HCT116 (cell line): Measurements from ENCODE around the gene LRSAM1. TPM values are rescaled to one million over a fixed set of nuclear protein-coding genes. Genes with fewer than 3 reads are reported as not detected.

Experiments
- ATAC-seq: fragments of 200-7000 bp; cut with Tn5 transposase; 2 replicates; pipeline ENCODE4 v1.9.1; 2020; ENCODE audit warnings: mild to moderate bottlenecking, moderate library complexity
- BruUV-seq: library from RNA; stranded (reverse); fragments of 400-500 nt; replicated peaks from 2 replicates; lab custom pipeline; 2021; lab: Mats Ljungman, UMichigan
- CTCF ChIA-PET: fragments of 300-600 bp; sonication (Branson Sonifier 250); formaldehyde crosslinking; loops from one replicate; lab custom pipeline; 2021; ENCODE audit warnings: antibody characterized with exemption; lab: Charles Lee
- POLR2A ChIA-PET: fragments of 300-600, 350-600 bp; sonication (Branson Sonifier 250); formaldehyde crosslinking; loops from one replicate; lab custom pipeline; 2021; ENCODE audit warnings: antibody characterized with exemption; lab: Charles Lee
- RAD21 ChIA-PET, 2 experiments: fragments of 300-600 bp; sonication (Branson Sonifier 250); formaldehyde crosslinking; loops; one replicate each; lab custom pipeline; 2023; ENCODE audit warnings: low total read pairs in 2 of 2; ENCODE audit not compliant: uncharacterized antibody in 2 of 2, unreplicated experiment in 2 of 2, low non-redundant PET in 1 of 2; lab: Charles Lee
- DNase-seq: peaks from one replicate; pipeline ENCODE4 v3.0.0-alpha.2; 2010; ENCODE audit warnings: low read depth, low spot score
- H2AFZ ChIP-seq: fragments of 200-600 bp; shearing (Covaris generic), sonication (generic); 2 replicates; pipeline ENCODE4 v1.6.1; 2017; ENCODE audit warnings: low read depth, mixed run types, mixed read lengths, antibody characterized with exemption, low read length; ENCODE audit not compliant: poor library complexity, severe bottlenecking
- H3K27ac ChIP-seq: 2 replicates; pipeline ENCODE4 v1.5.1; 2012; ENCODE audit warnings: low read depth, low read length
- H3K27me3 ChIP-seq: fragments of 200-600 bp; sonication (generic); 2 replicates; pipeline ENCODE4 v1.6.1; 2016; ENCODE audit warnings: mixed run types, low read length, mixed read lengths; ENCODE audit not compliant: insufficient read depth
- H3K36me3 ChIP-seq, 2 experiments: fragments of 200-500 bp in 1 of 2; fragments of 200-600 bp in 1 of 2; sonication (Bioruptor generic) in 1 of 2; sonication (generic) in 1 of 2; 2 replicates each; pipeline versions ENCODE4 v1.5.1 to v1.6.1; 2014 to 2016; ENCODE audit warnings: low read length in 2 of 2, inconsistent platforms in 1 of 2, mixed read lengths in 1 of 2, mixed run types in 1 of 2; ENCODE audit not compliant: insufficient read depth in 2 of 2, control insufficient read depth in 1 of 2
- H3K4me1 ChIP-seq, 2 experiments: fragments of 200-600 bp in 1 of 2; sonication (generic) in 1 of 2; 2 replicates each; pipeline versions ENCODE4 v1.5.1 to v1.6.1; 2012 to 2017; ENCODE audit warnings: low read length in 2 of 2, inconsistent platforms in 1 of 2, mild to moderate bottlenecking in 1 of 2, mixed read lengths in 1 of 2, mixed run types in 1 of 2, moderate library complexity in 1 of 2; ENCODE audit not compliant: insufficient read depth in 2 of 2, control insufficient read depth in 1 of 2
- H3K4me2 ChIP-seq: fragments of 200-600 bp; sonication (generic); 2 replicates; pipeline ENCODE4 v1.6.1; 2017; ENCODE audit warnings: mixed run types, low read length, mixed read lengths
- H3K4me3 ChIP-seq, 2 experiments: fragments of 200-600 bp in 1 of 2; sonication (generic) in 1 of 2; replicated peaks in 1 of 2; 2 replicates each; pipeline ENCODE4 v1.5.1; 2011 to 2016; ENCODE audit warnings: low read length in 2 of 2, control low read depth in 1 of 2, low read depth in 1 of 2, mild to moderate bottlenecking in 1 of 2, mixed read lengths in 1 of 2, mixed run types in 1 of 2
- H3K79me2 ChIP-seq: fragments of 200-600 bp; sonication (generic); 2 replicates; pipeline ENCODE4 v1.6.1; 2017; ENCODE audit warnings: mild to moderate bottlenecking, mixed run types, low read length, moderate library complexity, mixed read lengths; ENCODE audit not compliant: insufficient read depth
- H3K9ac ChIP-seq: fragments of 200-600 bp; sonication (generic); 2 replicates; pipeline ENCODE4 v1.6.1; 2016; ENCODE audit warnings: low read length, mixed read lengths
- H3K9me2 ChIP-seq: fragments of 200-600 bp; sonication (generic), shearing (Covaris generic); 2 replicates; pipeline ENCODE4 v1.6.1; 2017; ENCODE audit warnings: mixed run types, mild to moderate bottlenecking, moderate library complexity; ENCODE audit not compliant: insufficient read depth
- H3K9me3 ChIP-seq, 2 experiments: fragments of 200-500 bp in 1 of 2; fragments of 200-600 bp in 1 of 2; sonication (Bioruptor generic) in 1 of 2; sonication (generic) in 1 of 2; 2 replicates each; pipeline ENCODE4 v1.6.1; 2014 to 2017; ENCODE audit warnings: low read length in 2 of 2, mixed read lengths in 2 of 2, inconsistent platforms in 1 of 2, low read depth in 1 of 2, mild to moderate bottlenecking in 1 of 2, mixed run types in 1 of 2, moderate library complexity in 1 of 2; ENCODE audit not compliant: control insufficient read depth in 1 of 2, insufficient read depth in 1 of 2
- H4K20me1 ChIP-seq: fragments of 200-600 bp; sonication (generic), shearing (Covaris generic); 2 replicates; pipeline ENCODE4 v1.6.1; 2017; ENCODE audit warnings: mixed run types, mild to moderate bottlenecking, moderate library complexity; ENCODE audit not compliant: insufficient read depth
- REST ChIP-seq: IDR thresholded peaks from 2 replicates; pipeline ENCODE4 v1.6.1; 2012; ENCODE audit warnings: low read depth
- SIN3A ChIP-seq: IDR thresholded peaks from 2 replicates; pipeline ENCODE4 v1.6.1; 2012; ENCODE audit warnings: low read depth
- SRF ChIP-seq: IDR thresholded peaks from 2 replicates; pipeline ENCODE4 v1.6.1; 2012; ENCODE audit warnings: low read depth
- TCF7L2 ChIP-seq: IDR thresholded peaks from 2 replicates; pipeline ENCODE4 v1.7.0; 2011; ENCODE audit warnings: borderline replicate concordance, inconsistent platforms; ENCODE audit not compliant: insufficient read depth, insufficient read length; ENCODE audit errors: extremely low read depth
- ZFX ChIP-seq: fragments of 450-650 bp; IDR thresholded peaks from 2 replicates; pipeline ENCODE4 v1.6.1; 2017
- intact Hi-C: fragments of 100-400 bp; cut with micrococcal nuclease; formaldehyde crosslinking; loops from 2 replicates; pipeline ENCODE4 v1.10.0; 2022
- total RNA-seq: library from RNA; stranded (reverse); gene quantifications from one replicate; pipeline ENCODE4 v1.2.1, GENCODE V29; 2021; ENCODE audit not compliant: unreplicated experiment

Gene LRSAM1
- total RNA-seq, 1 experiment from 2014 or later, result 25.9 TPM

- TF ChIP-seq REST, result no peak; the same call in 1 of the 2 replicates
- TF ChIP-seq SRF, result peak; percentile 90
- TF ChIP-seq SIN3A, result peak; percentile 60
- TF ChIP-seq, all 23 proteins: peak for 9
Observed at GRCh38 chr9:127423934-127424675, 27.2 kb upstream of the LRSAM1 start, which contains the start of gene ZNF79 (continued).

- no peaks in the 10 kb centered on the region for H3K27me3 ChIP-seq
- BruUV-seq, result TSS peak; percentile 71
- TF ChIP-seq TCF7L2 (no peak), ZFX (peak; percentile 41; the same call in 1 of the 2 replicates)
- H3K9me2 ChIP-seq, result no peaks in the 10 kb centered on the region
- ChIA-PET RAD21 (no interaction called here), CTCF (interaction anchor here (1.0 to 1.6 kb wide), 3 partner anchors 12 to 484 kb away, joined by 3 to 4 read pairs (median 3); partner anchors contain the start of gene SLC2A8), POLR2A (interaction anchor here (0.5 to 2.0 kb wide), 8 partner anchors 9 to 671 kb away, joined by 3 to 9 read pairs (median 4); partner anchors contain the start of gene SLC2A8)
- H4K20me1 ChIP-seq, result no peaks in the 10 kb centered on the region
- intact Hi-C loops, result loop anchor here (1.0 kb wide), 1 partner anchor 210 kb away; no protein-coding TSS in a partner anchor
- peak overlapping the region; percentile 92 for H3K27ac ChIP-seq
- peak overlapping the region; percentile 98 to 99 for H3K4me3 ChIP-seq
- no peak for DNase-seq
- H3K4me1 ChIP-seq, result peaks cover 3 to 34% of the 10 kb centered on the region in 2 experiments; a peak in 3 of 4 replicates
- H3K9me3 ChIP-seq, result no peaks in the 10 kb centered on the region
- H3K4me2 ChIP-seq, result peak overlapping the region; percentile 97
- peaks cover 49% of the 10 kb centered on the region for H3K79me2 ChIP-seq
- no peak for ATAC-seq
- H3K9ac ChIP-seq, result peak overlapping the region; percentile 86
- peaks cover 3% of the 10 kb centered on the region in 2 experiments; a peak in 1 of 4 replicates for H3K36me3 ChIP-seq
- peak overlapping the region; percentile 4 for H2AFZ ChIP-seq
Observed at GRCh38 chr9:127424676-127424999, 26.7 kb upstream of the LRSAM1 start.
